GM19397 (cell line): ENCODE data around the gene KIF24.
"Not testable (repeated sequence)": the region's sequence is repeated elsewhere in the genome, so short reads cannot be mapped to it uniquely, and the experiment has no call there.

Experiments used
- ATAC-seq: cut with Tn5 transposase; IDR thresholded peaks from one replicate; pipeline ENCODE4 v1.9.1; 2021; ENCODE audit warnings: mild to moderate bottlenecking, moderate library complexity; ENCODE audit not compliant: unreplicated experiment

The KIF24 gene

GRCh38 chr9:34328987-34329832, at the start of gene KIF24, which contains the start of gene NUDT2:
Gene KIF24 (minus strand): TSS chr9:34329268. CDS start chr9:34311346, 17,922 bp downstream.
Gene NUDT2 (plus strand): TSS chr9:34329569. CDS start chr9:34339040, 9,471 bp downstream.
- ATAC-seq = peak; percentile 91

- no peak for ATAC-seq
Measured at GRCh38 chr9:34378376-34379060, 49.5 kb upstream of the KIF24 start.

- no peak for ATAC-seq
Measured at GRCh38 chr9:34377404-34377746, 48.3 kb upstream of the KIF24 start.

- ATAC-seq = peak; percentile 78
Measured at GRCh38 chr9:34376596-34377403, 47.7 kb upstream of the KIF24 start, which contains the start of gene MYORG. Gene MYORG (minus strand): TSS chr9:34376898. CDS start chr9:34372943, 3,955 bp downstream.

- no peak for ATAC-seq
Measured at GRCh38 chr9:34375901-34376595, 47.0 kb upstream of the KIF24 start.

GRCh38 chr9:34374905-34375552, 46.0 kb upstream of the KIF24 start:
- no peak for ATAC-seq

- ATAC-seq = no peak
Measured at GRCh38 chr9:34374339-34374738, 45.3 kb upstream of the KIF24 start.

GRCh38 chr9:34373749-34374148, 44.7 kb upstream of the KIF24 start:
- ATAC-seq = no peak

- no peak for ATAC-seq
Measured at GRCh38 chr9:34372467-34373011, 43.5 kb upstream of the KIF24 start.

GRCh38 chr9:34371886-34372466, 42.9 kb upstream of the KIF24 start:
- no peak for ATAC-seq

GRCh38 chr9:34370970-34371880, 42.2 kb upstream of the KIF24 start:
- ATAC-seq = no peak

GRCh38 chr9:34370335-34370969, 41.4 kb upstream of the KIF24 start:
- no peak for ATAC-seq

GRCh38 chr9:34369636-34370035, 40.6 kb upstream of the KIF24 start:
- ATAC-seq = no peak

GRCh38 chr9:34368796-34369195, 39.7 kb upstream of the KIF24 start:
- not testable (repeated sequence) for ATAC-seq

GRCh38 chr9:34367751-34368410, 38.8 kb upstream of the KIF24 start:
- ATAC-seq = not testable (repeated sequence)

- no peak for ATAC-seq
Measured at GRCh38 chr9:34366365-34366764, 37.3 kb upstream of the KIF24 start.

GRCh38 chr9:34365282-34365681, 36.2 kb upstream of the KIF24 start:
- no peak for ATAC-seq
